Gastroesophageal sphincter (tissue), 3 donors: ENCODE results near the gene ADAM21.

Source experiments
- CTCF ChIP-seq, 4 experiments: fragments of 200-600 bp in 2 of 4; fragments of 450-650 bp in 2 of 4; sonication (generic) in 1 of 4; IDR thresholded peaks; one replicate each; pipeline ENCODE4 v1.5.1; 2017 to 2019; ENCODE audit warnings: antibody characterized with exemption in 4 of 4, mild to moderate bottlenecking in 2 of 4, moderate library complexity in 2 of 4
- POLR2A ChIP-seq, 2 donors: fragments of 450-650 bp; IDR thresholded peaks; one replicate each; pipeline ENCODE4 v1.6.1; 2017; ENCODE audit warnings: antibody characterized with exemption in 2 of 2, mild to moderate bottlenecking in 2 of 2, moderate library complexity in 1 of 2
- POLR2AphosphoS5 ChIP-seq: sonication (generic); formaldehyde crosslinking; IDR thresholded peaks from one replicate; pipeline ENCODE4 v1.6.1; 2017; ENCODE audit warnings: antibody characterized with exemption

DNA sequence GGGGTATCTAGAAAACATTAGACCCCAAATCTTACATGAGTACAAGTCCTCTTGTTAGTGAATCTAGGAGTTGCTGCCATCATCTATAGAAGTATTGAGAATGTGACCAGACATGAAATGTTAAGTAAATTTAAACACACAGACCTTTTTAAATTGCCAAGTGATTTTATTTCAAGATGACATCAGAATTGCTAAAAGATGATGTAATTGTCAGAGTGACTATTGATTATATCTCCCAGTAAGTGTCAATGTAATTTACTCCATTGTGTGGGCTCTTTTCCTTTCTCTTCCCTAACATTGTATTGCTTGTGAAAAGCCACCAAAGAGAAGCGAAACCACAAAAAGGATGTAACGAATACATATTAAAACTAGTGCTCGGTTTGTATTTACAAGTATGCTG lies 16.8 kb downstream of the ADAM21 start:
- TF ChIP-seq CTCF (IDR thresholded peaks at IDR 0.05) (no peak), POLR2A (IDR thresholded peaks at IDR 0.05) (no peak), POLR2AphosphoS5 (no peak)
